H1 (cell line): ENCODE data around the gene RBBP9. TPM values are rescaled to one million over a fixed set of nuclear protein-coding genes. Genes with fewer than 3 reads are reported as not detected.

Source experiments
- CHD7 ChIP-seq: fragments of 300-600 bp; sonication (generic); IDR thresholded peaks from 2 replicates; pipeline ENCODE4 v1.7.1; 2012; ENCODE audit warnings: low read length, moderate library complexity, mild to moderate bottlenecking, inconsistent platforms; ENCODE audit not compliant: insufficient replicate concordance
- KDM4A ChIP-seq: IDR thresholded peaks from one replicate; pipeline ENCODE4 v1.7.1; 2012; ENCODE audit warnings: low read depth, mild to moderate bottlenecking, moderate library complexity, low read length, inconsistent platforms; ENCODE audit not compliant: severe bottlenecking
- RAD21 ChIP-seq, 2 experiments: IDR thresholded peaks in 1 of 2; conservative IDR thresholded peaks in 1 of 2; 2 replicates each; pipeline ENCODE4 v1.6.1; 2011; ENCODE audit warnings: low read depth in 2 of 2, low read length in 2 of 2, improper control_type of control experiment in 1 of 2, inconsistent platforms in 1 of 2, mild to moderate bottlenecking in 1 of 2, moderate library complexity in 1 of 2
- TCF12 ChIP-seq: IDR thresholded peaks from 2 replicates; pipeline ENCODE4 v1.6.1; 2011; ENCODE audit warnings: low read depth, mild to moderate bottlenecking, low read length
- ZNF274 ChIP-seq: IDR thresholded peaks from 2 replicates; pipeline ENCODE4 v1.7.0; 2012; ENCODE audit warnings: low read length, borderline replicate concordance; ENCODE audit errors: extremely low read depth
- polyA plus RNA-seq, 7 experiments: library from polyadenylated mRNA; depleted of rRNA in 3 of 7; stranded (reverse) in 5 of 7; unstranded in 2 of 7; fragments of >200 nt in 5 of 7; fragments of 200-250 nt in 2 of 7; gene quantifications; 1 replicate in 5 of 7; 2 replicates in 1 of 7; 4 replicates in 1 of 7; pipeline versions ENCODE4 v1.2.1 to v1.2.3, GENCODE V29; 2011 to 2013; ENCODE audit warnings: missing spikeins in 2 of 7, mixed read lengths in 2 of 7
- total RNA-seq: library from RNA; stranded (reverse); fragmentation: NEBNext Ultra II Directional; extraction: Animal tissue kit (Norgen Biotek cat#: 25700); gene quantifications from 2 replicates; pipeline ENCODE4 v1.2.1, GENCODE V29; 2021

RBBP9 gene
- total and polyA plus RNA-seq, 2 of the 8 experiments (the other 6 are each of a cell fraction or from before 2014, with no cell fraction given): 9.5 to 13.5 TPM

- TF ChIP-seq CHD7: no peak
- TF ChIP-seq ZNF274: no peak
- peak; percentile 76 for TF ChIP-seq KDM4A
- TF ChIP-seq TCF12: 0 out of 2 replicates have a peak, but pooled peaks have one; percentile 42
- TF ChIP-seq RAD21 (IDR thresholded peaks at IDR 0.05 in 1 of 2, conservative IDR thresholded peaks at IDR 0.05 in 1 of 2; ENCODE audit: low read depth in 2 of 2, low read length in 2 of 2): no peak
These were observed at the start of gene RBBP9 (continued) for GRCh38 chr20:18496740-18497592.
